K562 treated with DMSO at 1 percent for 48 hours (cell line): ENCODE measurements around the gene FAM180A. TPM values are rescaled to one million over a fixed set of nuclear protein-coding genes. Genes with fewer than 3 reads are reported as not detected.

Experiments used
- total RNA-seq: library from RNA; unstranded; fragments of 300-600 nt; gene quantifications from 2 replicates; pipeline ENCODE4 v1.2.3, GENCODE V29; 2022; ENCODE audit warnings: low replicate concordance; ENCODE audit errors: extremely low read depth

The FAM180A gene
- total RNA-seq = not detected in 2 replicates

DNA sequence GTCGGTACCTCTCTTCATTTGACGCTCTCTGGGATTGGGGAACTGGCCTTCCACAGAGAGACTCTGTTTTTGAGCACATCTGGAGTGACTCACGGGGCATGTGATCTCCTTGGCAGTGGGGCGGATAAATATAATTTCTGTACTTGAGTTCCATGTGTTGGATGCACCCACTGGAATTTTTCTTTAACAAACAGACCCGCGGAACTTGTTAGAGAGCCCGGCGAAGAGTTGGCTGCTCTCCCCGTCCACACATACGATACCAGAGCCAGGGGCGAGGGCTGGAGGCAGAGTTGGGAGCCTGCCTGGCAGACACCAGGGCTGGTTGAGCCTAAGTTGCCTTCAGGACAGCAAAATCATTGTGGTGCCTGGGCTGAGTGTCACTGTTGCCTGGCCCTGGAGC lies at the start of gene FAM180A:
Gene FAM180A, minus strand, starts transcription at position 44 of the 400 bp plus-strand sequence. CDS start 233 bp downstream, outside the sequence.

GRCh38 chr7:135728136-135728669 lies 20.4 kb downstream of the FAM180A start, which contains the start of gene SLC13A4:
TSS of gene SLC13A4 (minus strand) at chr7:135728186. CDS start at chr7:135727496, 690 bp downstream.

Other genes starting within 250 kb of the FAM180A start
- not detected in 2 replicates for gene CNOT4, start 238.7 kb downstream of the FAM180A start, total RNA-seq
- gene NUP205, start 190.9 kb downstream of the FAM180A start, total RNA-seq = not detected in 2 replicates
- gene STMP1, start 86.3 kb downstream of the FAM180A start, total RNA-seq = not detected in 2 replicates
- gene SLC13A4, start 20.6 kb downstream of the FAM180A start, total RNA-seq = not detected in 2 replicates
- not detected in 2 replicates for gene MTPN, start 228.5 kb upstream of the FAM180A start, total RNA-seq